Duodenal mucosa (tissue), 2 donors: ENCODE results near the gene TMEM14A.

Experiments
- H3K27ac ChIP-seq: one replicate; pipeline ENCODE4 v1.7.0; 2013; ENCODE audit warnings: low read depth, low read length
- H3K27me3 ChIP-seq, 2 donors: one replicate each; pipeline ENCODE4 v1.7.0; 2013; ENCODE audit warnings: low read length in 2 of 2, control low read depth in 1 of 2; ENCODE audit not compliant: insufficient read depth in 2 of 2, control insufficient read depth in 1 of 2
- H3K36me3 ChIP-seq, 2 donors: one replicate each; pipeline ENCODE4 v1.7.0; 2013; ENCODE audit warnings: low read length in 2 of 2, control low read depth in 1 of 2; ENCODE audit not compliant: insufficient read depth in 2 of 2, control insufficient read depth in 1 of 2
- H3K4me1 ChIP-seq, 2 donors: one replicate each; pipeline ENCODE4 v1.7.0; 2013; ENCODE audit warnings: low read length in 2 of 2, control low read depth in 1 of 2; ENCODE audit not compliant: insufficient read depth in 2 of 2, control insufficient read depth in 1 of 2
- H3K4me3 ChIP-seq, 2 donors: one replicate each; pipeline ENCODE4 v1.7.0; 2013; ENCODE audit warnings: low read length in 2 of 2, low read depth in 1 of 2
- H3K9ac ChIP-seq, 2 donors: one replicate each; pipeline ENCODE4 v1.7.0; 2013; ENCODE audit warnings: low read length in 2 of 2, low read depth in 1 of 2
- H3K9me3 ChIP-seq, 2 donors: one replicate each; pipeline ENCODE4 v1.7.0; 2013; ENCODE audit warnings: low read length in 2 of 2, control low read depth in 1 of 2; ENCODE audit not compliant: control insufficient read depth in 1 of 2

Gene TMEM14A

GRCh38 chr6:52727908-52728307, 57.0 kb downstream of the TMEM14A start:
- H3K36me3 ChIP-seq: no peaks in the 10 kb centered on the region
- H3K27ac ChIP-seq: no peak overlapping the region
- no peaks in the 10 kb centered on the region for H3K27me3 ChIP-seq

DNA sequence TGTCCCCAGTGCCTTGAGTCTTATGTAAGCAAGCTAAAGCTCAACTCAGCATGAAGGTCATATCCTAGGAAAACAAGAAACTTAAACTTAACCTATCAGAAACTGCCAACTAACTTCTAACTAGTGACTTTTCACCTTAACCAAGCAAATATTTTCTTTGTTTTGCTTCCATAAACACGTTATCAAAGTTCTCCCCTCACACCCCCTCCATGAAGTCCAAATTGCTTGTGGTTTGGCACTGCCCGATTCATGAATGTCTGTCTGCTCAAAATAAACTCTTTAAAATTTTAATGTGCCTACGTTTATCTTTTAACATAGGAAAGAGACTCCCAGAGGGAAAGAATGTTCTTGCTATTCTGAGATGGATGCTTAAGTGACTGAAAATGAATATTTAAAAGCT, 57.5 kb downstream of the TMEM14A start:
- Histone ChIP-seq H3K4me1 (peaks cover 22 to 28% of the 10 kb centered on the region in 2 donors), H3K4me3 (no peak overlapping the region), H3K36me3 (no peaks in the 10 kb centered on the region), H3K27ac (no peak overlapping the region), H3K27me3 (no peaks in the 10 kb centered on the region), H3K9ac (no peak overlapping the region), H3K9me3 (no peaks in the 10 kb centered on the region)

More at GRCh38 chr6:52727908-52728307, 57.0 kb downstream of the TMEM14A start:
- peaks cover 18 to 25% of the 10 kb centered on the region in 2 donors for H3K4me1 ChIP-seq
- no peak overlapping the region for H3K4me3 ChIP-seq
- no peaks in the 10 kb centered on the region for H3K9me3 ChIP-seq
- H3K9ac ChIP-seq: no peak overlapping the region

- Histone ChIP-seq H3K4me3 (no peak overlapping the region), H3K27ac (no peak overlapping the region), H3K9ac (no peak overlapping the region), H3K27me3 (no peaks in the 10 kb centered on the region), H3K4me1 (peaks cover 26 to 31% of the 10 kb centered on the region in 2 donors), H3K36me3 (no peaks in the 10 kb centered on the region), H3K9me3 (no peaks in the 10 kb centered on the region)
Measured at GRCh38 chr6:52729576-52729975, 58.7 kb downstream of the TMEM14A start.

DNA sequence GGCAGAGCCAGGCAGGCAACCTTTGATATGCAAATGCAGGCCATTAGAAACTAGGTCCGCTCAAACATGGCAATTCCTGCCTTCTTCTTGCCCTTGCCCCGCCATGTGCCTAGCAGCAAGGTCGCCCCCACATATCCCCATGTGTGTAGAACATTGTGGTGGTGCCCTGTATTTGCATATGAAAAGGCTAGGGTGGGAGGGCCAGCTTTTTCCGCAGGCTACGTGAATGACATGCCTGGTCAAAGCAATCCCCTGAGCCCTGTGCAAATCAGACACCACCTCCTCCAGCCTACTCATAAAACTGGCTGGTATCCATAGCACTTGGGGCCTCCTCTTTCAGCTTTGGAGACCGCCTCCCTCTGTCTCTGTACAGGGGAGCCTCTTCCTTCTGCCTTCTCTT, 60.8 kb downstream of the TMEM14A start:
- H3K4me1 ChIP-seq: peaks cover 23 to 29% of the 10 kb centered on the region in 2 donors
- H3K27me3 ChIP-seq: no peaks in the 10 kb centered on the region
- no peak overlapping the region for H3K27ac ChIP-seq
- H3K9ac ChIP-seq: no peak overlapping the region
- no peak overlapping the region for H3K4me3 ChIP-seq
- no peaks in the 10 kb centered on the region for H3K9me3 ChIP-seq
- H3K36me3 ChIP-seq: no peaks in the 10 kb centered on the region

- H3K4me1 ChIP-seq: peaks cover 23 to 27% of the 10 kb centered on the region in 2 donors
- no peak overlapping the region for H3K4me3 ChIP-seq
- no peaks in the 10 kb centered on the region for H3K27me3 ChIP-seq
Measured at GRCh38 chr6:52733172-52733571, 62.3 kb downstream of the TMEM14A start.

GRCh38 chr6:52734072-52734471, 63.2 kb downstream of the TMEM14A start:
- H3K4me1 ChIP-seq: peaks cover 23 to 27% of the 10 kb centered on the region in 2 donors
- H3K9me3 ChIP-seq: no peaks in the 10 kb centered on the region
- H3K27ac ChIP-seq: no peak overlapping the region
- no peaks in the 10 kb centered on the region for H3K27me3 ChIP-seq
- H3K4me3 ChIP-seq: no peak overlapping the region
- no peaks in the 10 kb centered on the region for H3K36me3 ChIP-seq
- no peak overlapping the region for H3K9ac ChIP-seq

More at GRCh38 chr6:52733172-52733571, 62.3 kb downstream of the TMEM14A start:
- Histone ChIP-seq H3K9me3 (no peaks in the 10 kb centered on the region), H3K27ac (no peak overlapping the region), H3K9ac (no peak overlapping the region), H3K36me3 (no peaks in the 10 kb centered on the region)

DNA sequence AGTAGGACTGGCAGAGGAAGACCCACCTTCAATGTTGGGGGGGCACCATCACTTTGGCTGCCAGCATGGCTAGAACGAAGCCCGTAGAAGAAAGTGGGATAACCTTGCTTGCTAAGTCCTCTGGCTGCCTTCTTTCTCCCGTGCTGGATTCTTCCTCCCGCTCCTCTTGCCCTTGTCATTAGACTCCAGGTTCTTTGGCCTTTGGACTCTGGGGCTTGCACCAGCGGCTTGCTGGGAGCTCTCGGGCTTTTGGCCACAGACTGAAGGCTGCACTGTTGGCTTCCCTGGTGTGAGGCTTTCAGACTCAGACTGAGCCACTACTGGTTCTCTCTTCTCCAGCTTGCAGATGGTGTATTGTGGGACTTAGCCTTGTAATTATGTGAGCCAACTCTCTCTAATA, 64.2 kb downstream of the TMEM14A start:
- Histone ChIP-seq H3K4me3 (peak overlapping the region in 1 of 2 donors; percentile 24), H3K4me1 (peaks cover 23 to 26% of the 10 kb centered on the region in 2 donors), H3K27me3 (no peaks in the 10 kb centered on the region), H3K27ac (no peak overlapping the region), H3K9ac (no peak overlapping the region), H3K9me3 (no peaks in the 10 kb centered on the region), H3K36me3 (no peaks in the 10 kb centered on the region)

- Histone ChIP-seq H3K36me3 (no peaks in the 10 kb centered on the region), H3K27ac (no peak overlapping the region), H3K4me1 (peaks cover 23 to 26% of the 10 kb centered on the region in 2 donors), H3K27me3 (no peaks in the 10 kb centered on the region), H3K4me3 (no peak overlapping the region), H3K9me3 (peaks cover 0 to 4% of the 10 kb centered on the region in 2 donors), H3K9ac (no peak overlapping the region)
Measured at GRCh38 chr6:52736145-52736544, 65.2 kb downstream of the TMEM14A start.
